ENCODE data around the gene STRN.

DNA sequence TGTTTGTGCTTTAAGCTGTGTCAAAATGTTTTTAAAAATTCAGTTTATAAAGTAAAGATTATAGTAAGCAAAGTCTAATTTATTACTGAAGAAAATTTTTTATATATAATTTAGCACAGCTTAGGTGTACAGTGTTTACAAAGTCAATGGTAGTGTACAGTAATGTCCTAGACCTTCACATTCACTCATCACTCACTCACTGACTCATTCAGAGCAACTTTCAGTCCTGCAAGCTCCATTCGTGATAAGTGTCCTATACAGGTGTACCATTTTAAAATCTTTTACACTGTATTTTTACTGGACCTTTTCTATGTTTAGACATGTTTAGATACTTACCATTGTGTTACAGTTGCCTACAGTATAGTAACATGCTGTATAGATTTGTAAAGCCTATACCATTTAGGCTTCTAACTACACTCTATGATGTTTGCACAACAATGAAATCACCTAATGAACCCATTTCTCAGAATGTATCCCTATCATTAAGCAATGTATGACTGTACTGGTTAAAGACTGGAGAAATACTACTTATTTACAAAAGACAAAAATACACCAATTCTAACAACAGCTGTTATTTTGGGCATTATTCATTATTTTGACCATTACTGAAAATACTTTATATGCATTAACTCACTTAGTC is 95.1 kb downstream of the STRN start:
- TF ChIP-seq POLR2A (IDR thresholded peaks at IDR 0.05) (no peak), CTCF (IDR thresholded peaks at IDR 0.05) (no peak), EP300 (IDR thresholded peaks at IDR 0.05) (no peak), POLR2AphosphoS5 (IDR thresholded peaks at IDR 0.05) (no peak)

Measured in upper lobe of left lung (tissue), 4 donors.